Testis (tissue), 3 donors: ENCODE results near the gene PKNOX2. TPM values are rescaled to one million over a fixed set of nuclear protein-coding genes. Genes with fewer than 3 reads are reported as not detected.

Experiments used
- DNase-seq: peaks from one replicate; pipeline ENCODE4 v3.0.0-alpha.2; 2019
- H3K27ac ChIP-seq, 2 donors: fragments of 200-600 bp; sonication (generic); one replicate each; pipeline ENCODE4 v1.5.1; 2019
- H3K27me3 ChIP-seq: fragments of 200-600 bp; sonication (generic); one replicate; pipeline ENCODE4 v1.5.1; 2019
- H3K36me3 ChIP-seq: fragments of 200-600 bp; sonication (generic); one replicate; pipeline ENCODE4 v1.5.1; 2017; ENCODE audit warnings: low read depth; ENCODE audit errors: missing control alignments
- H3K4me1 ChIP-seq: fragments of 200-600 bp; sonication (generic); one replicate; pipeline ENCODE4 v1.5.1; 2019
- H3K4me3 ChIP-seq, 2 donors: fragments of 200-600 bp; sonication (generic); one replicate each; pipeline ENCODE4 v1.5.1; 2017 to 2019
- H3K9me3 ChIP-seq: fragments of 200-600 bp; sonication (generic); one replicate; pipeline ENCODE4 v1.5.1; 2017
- CTCF ChIP-seq, 3 experiments: fragments of 450-650 bp in 2 of 3; fragments of 200-600 bp in 1 of 3; sonication (generic) in 1 of 3; IDR thresholded peaks; one replicate each; pipeline ENCODE4 v1.5.1; 2016 to 2019; ENCODE audit warnings: antibody characterized with exemption in 3 of 3, mild to moderate bottlenecking in 2 of 3, moderate library complexity in 1 of 3
- POLR2A ChIP-seq: fragments of 450-650 bp; IDR thresholded peaks from one replicate; pipeline ENCODE4 v1.6.1; 2017; ENCODE audit warnings: antibody characterized with exemption, mild to moderate bottlenecking, moderate library complexity
- WGBS, 2 donors: methylation state at CpG; one replicate each; pipeline ENCODE4 v1.1.5; 2018; 5-methylcytosine and 5-hydroxymethylcytosine counted together
- intact Hi-C: fragments of 100-400 bp; cut with DNase I; formaldehyde crosslinking; loops from one replicate; pipeline ENCODE4 v1.15.1; 2023; ENCODE audit warnings: low total_unique reads
- polyA plus RNA-seq: library from polyadenylated mRNA; stranded (reverse); fragments of 350-450 nt; fragmentation: Illumina TruSeq; extraction: RNeasy Lipid Tissue Mini Kit (QIAGEN cat#74804); gene quantifications from one replicate; pipeline ENCODE4 v1.2.3, GENCODE V29; 2014; ENCODE audit warnings: low read depth, low replicate concordance; ENCODE audit not compliant: insufficient read depth
- small RNA-seq, 2 donors: library from RNA; depleted of rRNA; stranded (forward); fragments of <200 nt; gene quantifications; one replicate each; pipeline ENCODE3, GENCODE V24; 2016
- total RNA-seq, 2 donors: library from RNA; depleted of rRNA; stranded (reverse); fragments of >200 nt; gene quantifications; one replicate each; pipeline ENCODE4 v1.2.3, GENCODE V29; 2016

PKNOX2 gene
- total and polyA plus RNA-seq, 3 donors from 2014 or later, result 5.5 to 10.4 (median 7.3) TPM

GRCh38 chr11:125470355-125470754, 305.8 kb downstream of the PKNOX2 start:
- H3K4me1 ChIP-seq, result no peaks in the 10 kb centered on the region
- H3K4me3 ChIP-seq, result no peak overlapping the region
- TF ChIP-seq POLR2A (no peak), CTCF (IDR thresholded peaks at IDR 0.05) (no peak)
- 86 to 90% methylated on average over 2 of the region's 2 CpGs for WGBS, 2 donors
- intact Hi-C loops, result no loop called here
- no peaks in the 10 kb centered on the region for H3K27me3 ChIP-seq
- H3K36me3 ChIP-seq, result no peaks in the 10 kb centered on the region
- H3K9me3 ChIP-seq, result no peaks in the 10 kb centered on the region
- DNase-seq, result no peak
- no peak overlapping the region for H3K27ac ChIP-seq

DNA sequence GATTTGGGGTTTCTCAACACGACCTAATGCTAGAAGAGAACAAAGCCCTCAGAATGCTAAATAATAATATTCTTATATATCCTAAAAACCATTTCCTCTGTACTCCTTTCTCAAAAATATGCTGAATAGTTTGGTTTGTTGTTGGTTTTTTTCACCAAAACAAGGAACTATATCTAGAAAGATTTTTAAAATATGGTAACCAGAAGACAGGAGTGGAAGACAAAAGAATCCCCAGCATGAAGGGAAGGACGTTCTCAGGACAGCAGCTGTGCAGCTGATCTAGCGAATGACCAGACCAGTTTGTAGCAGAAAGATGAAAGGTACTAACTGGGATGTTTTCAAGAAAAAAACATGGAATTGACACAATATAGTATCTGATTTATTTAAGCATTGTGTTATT, 312.2 kb downstream of the PKNOX2 start:
- Histone ChIP-seq H3K27ac (no peak overlapping the region), H3K4me1 (no peaks in the 10 kb centered on the region), H3K36me3 (no peaks in the 10 kb centered on the region), H3K4me3 (no peak overlapping the region), H3K27me3 (no peaks in the 10 kb centered on the region), H3K9me3 (no peaks in the 10 kb centered on the region)
- 83 to 85% methylated on average over 3 of the region's 3 CpGs for WGBS, 2 donors
- intact Hi-C loops, result no loop called here
- TF ChIP-seq POLR2A (no peak), CTCF (IDR thresholded peaks at IDR 0.05) (no peak)
- DNase-seq, result no peak

GRCh38 chr11:125479137-125479536, 314.6 kb downstream of the PKNOX2 start:
- TF ChIP-seq CTCF (IDR thresholded peaks at IDR 0.05) (no peak), POLR2A (no peak)
- Histone ChIP-seq H3K9me3 (no peaks in the 10 kb centered on the region), H3K27ac (no peak overlapping the region), H3K4me1 (no peaks in the 10 kb centered on the region), H3K4me3 (no peak overlapping the region), H3K27me3 (no peaks in the 10 kb centered on the region), H3K36me3 (no peaks in the 10 kb centered on the region)
- no peak for DNase-seq
- intact Hi-C loops, result no loop called here
- WGBS, 2 donors, result 92 to 95% methylated on average over 3 of the region's 3 CpGs

- intact Hi-C loops, result no loop called here
- no peak overlapping the region for H3K4me3 ChIP-seq
- H3K27me3 ChIP-seq, result no peaks in the 10 kb centered on the region
- H3K4me1 ChIP-seq, result no peaks in the 10 kb centered on the region
- H3K9me3 ChIP-seq, result no peaks in the 10 kb centered on the region
- H3K27ac ChIP-seq, result no peak overlapping the region
- 68 to 75% methylated on average over 3 of the region's 3 CpGs for WGBS, 2 donors
- TF ChIP-seq CTCF (IDR thresholded peaks at IDR 0.05) (no peak), POLR2A (no peak)
- DNase-seq, result no peak
- H3K36me3 ChIP-seq, result no peaks in the 10 kb centered on the region
Observed at GRCh38 chr11:125481531-125481930, 317.0 kb downstream of the PKNOX2 start.

Small RNA genes lying within 50 kb of the gene (small RNA-seq; reads per million reads assigned to genes)
- 0 reads per million in 2 donors for gene RNU6-321P

Other genes with a start within 250 kb of the PKNOX2 start
- gene HEPN1, start 245.5 kb upstream of the PKNOX2 start, total RNA-seq, result not detected
- not detected for gene HEPN1, start 245.5 kb upstream of the PKNOX2 start, polyA plus RNA-seq
- under 1 TPM; 0.24 to 0.25 TPM for gene HEPACAM, start 228.7 kb upstream of the PKNOX2 start, total RNA-seq
- gene HEPACAM, start 228.7 kb upstream of the PKNOX2 start, polyA plus RNA-seq, result 0.75 TPM
- gene CCDC15, start 210.5 kb upstream of the PKNOX2 start, total RNA-seq, result 10 to 100 TPM; 14.9 to 15.1 TPM
- gene CCDC15, start 210.5 kb upstream of the PKNOX2 start, polyA plus RNA-seq, result 8.0 TPM
- gene SLC37A2, start 101.4 kb upstream of the PKNOX2 start, total RNA-seq, result 1 to 10 TPM; 3.0 to 7.6 TPM
- 6.2 TPM for gene SLC37A2, start 101.4 kb upstream of the PKNOX2 start, polyA plus RNA-seq
- 10 to 100 TPM; 15.1 to 17.2 TPM for gene TMEM218, start 53.1 kb upstream of the PKNOX2 start, total RNA-seq
- 17.7 TPM for gene TMEM218, start 53.1 kb upstream of the PKNOX2 start, polyA plus RNA-seq